ENCODE data around the gene SLC34A1. TPM values are rescaled to one million over a fixed set of nuclear protein-coding genes. Genes with fewer than 3 reads are reported as not detected.

Gene SLC34A1
- total and polyA plus RNA-seq, 2 donors from 2014 or later: 0.91 to 211 TPM

- peak overlapping the region; percentile 98 for H3K27ac ChIP-seq (ENCODE audit: low read depth in 2 of 2, low read length in 2 of 2)
- H3K9me3 ChIP-seq (ENCODE audit: control insufficient read depth in 2 of 3, insufficient read depth in 1 of 3, low read length in 3 of 3): no peaks in the 10 kb centered on the region
- H3K4me3 ChIP-seq (ENCODE audit: low read length in 3 of 3): peak overlapping the region; percentile 69 to 75 (median 71)
- no peaks in the 10 kb centered on the region for H3K27me3 ChIP-seq (ENCODE audit: control insufficient read depth, insufficient read depth, low read length)
- FAIRE-seq: no peak
- H3K36me3 ChIP-seq (ENCODE audit: control insufficient read depth in 2 of 3, insufficient read depth in 3 of 3, low read length in 3 of 3): peaks cover 0 to 2% (median 0%) of the 10 kb centered on the region in 3 donors
- H3K9ac ChIP-seq (ENCODE audit: low read length in 3 of 3): peak overlapping the region; percentile 40 to 61 (median 44)
- intact Hi-C loops (cut with DNase I): no loop called here
- no peak for DNase-seq
- H3K4me1 ChIP-seq (ENCODE audit: control insufficient read depth in 2 of 3, insufficient read depth in 2 of 3, low read depth in 1 of 3, low read length in 3 of 3): peaks cover 3 to 17% (median 16%) of the 10 kb centered on the region in 3 donors
- TF ChIP-seq, protein P1, sequence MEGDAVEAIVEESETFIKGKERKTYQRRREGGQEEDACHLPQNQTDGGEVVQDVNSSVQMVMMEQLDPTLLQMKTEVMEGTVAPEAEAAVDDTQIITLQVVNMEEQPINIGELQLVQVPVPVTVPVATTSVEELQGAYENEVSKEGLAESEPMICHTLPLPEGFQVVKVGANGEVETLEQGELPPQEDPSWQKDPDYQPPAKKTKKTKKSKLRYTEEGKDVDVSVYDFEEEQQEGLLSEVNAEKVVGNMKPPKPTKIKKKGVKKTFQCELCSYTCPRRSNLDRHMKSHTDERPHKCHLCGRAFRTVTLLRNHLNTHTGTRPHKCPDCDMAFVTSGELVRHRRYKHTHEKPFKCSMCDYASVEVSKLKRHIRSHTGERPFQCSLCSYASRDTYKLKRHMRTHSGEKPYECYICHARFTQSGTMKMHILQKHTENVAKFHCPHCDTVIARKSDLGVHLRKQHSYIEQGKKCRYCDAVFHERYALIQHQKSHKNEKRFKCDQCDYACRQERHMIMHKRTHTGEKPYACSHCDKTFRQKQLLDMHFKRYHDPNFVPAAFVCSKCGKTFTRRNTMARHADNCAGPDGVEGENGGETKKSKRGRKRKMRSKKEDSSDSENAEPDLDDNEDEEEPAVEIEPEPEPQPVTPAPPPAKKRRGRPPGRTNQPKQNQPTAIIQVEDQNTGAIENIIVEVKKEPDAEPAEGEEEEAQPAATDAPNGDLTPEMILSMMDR (IDR thresholded peaks at IDR 0.05; ENCODE audit: borderline replicate concordance, extremely low read depth, insufficient read depth): no peak
These were observed 41.1 kb downstream of the SLC34A1 start for GRCh38 chr5:177425196-177425800.

DNA sequence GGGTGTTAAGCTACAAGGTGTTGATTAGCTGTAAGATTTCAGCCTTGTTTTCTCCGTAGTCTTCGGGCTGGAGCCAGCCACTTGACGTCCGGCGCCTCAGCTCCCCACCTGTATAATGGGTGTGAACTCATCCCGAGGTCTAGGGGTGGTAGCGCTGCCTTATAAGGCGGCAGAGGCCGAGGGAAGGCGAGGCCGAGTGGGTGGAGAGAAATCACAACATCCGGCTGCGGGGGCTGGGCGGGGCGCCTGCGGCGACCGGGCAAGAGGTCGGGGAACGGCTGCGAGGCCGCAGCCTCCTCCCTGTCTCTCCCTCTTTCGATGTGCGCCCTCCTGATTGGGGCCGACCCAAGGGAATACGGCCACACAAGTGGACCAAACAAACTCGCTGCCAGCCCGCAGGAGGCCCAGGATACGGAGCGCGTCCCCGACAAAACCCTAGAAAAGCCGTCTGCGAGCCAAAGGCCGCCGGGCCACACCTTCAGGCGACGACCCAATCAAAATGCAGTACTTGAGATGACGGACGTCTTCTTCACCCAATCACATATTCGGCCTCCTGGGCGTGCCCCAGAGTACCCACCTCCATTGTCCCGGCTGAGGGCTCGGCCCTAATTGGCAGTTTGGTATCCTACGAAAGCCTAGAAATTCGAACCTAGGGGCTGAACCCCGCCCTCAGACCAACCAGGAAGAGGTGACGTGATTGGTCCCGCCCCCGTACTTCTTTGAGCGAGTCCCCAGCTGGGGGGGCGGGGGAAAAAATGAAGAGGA, 41.7 kb downstream of the SLC34A1 start:
- no peaks in the 10 kb centered on the region for H3K9me3 ChIP-seq (ENCODE audit: control insufficient read depth in 2 of 3, insufficient read depth in 1 of 3, low read length in 3 of 3)
- H3K4me3 ChIP-seq (ENCODE audit: low read length in 3 of 3): peak overlapping the region; percentile 69 to 75 (median 71)
- FAIRE-seq (peak; percentile 98), DNase-seq (peak; percentile 100)
- peaks cover 3 to 17% (median 16%) of the 10 kb centered on the region in 3 donors for H3K4me1 ChIP-seq (ENCODE audit: control insufficient read depth in 2 of 3, insufficient read depth in 2 of 3, low read depth in 1 of 3, low read length in 3 of 3)
- intact Hi-C loops (cut with DNase I): no loop called here
- TF ChIP-seq, protein P1 (IDR thresholded peaks at IDR 0.05; ENCODE audit: borderline replicate concordance, extremely low read depth, insufficient read depth): no peak
- no peaks in the 10 kb centered on the region for H3K27me3 ChIP-seq (ENCODE audit: control insufficient read depth, insufficient read depth, low read length)
- peaks cover 0 to 2% (median 0%) of the 10 kb centered on the region in 3 donors for H3K36me3 ChIP-seq (ENCODE audit: control insufficient read depth in 2 of 3, insufficient read depth in 3 of 3, low read length in 3 of 3)
- H3K9ac ChIP-seq (ENCODE audit: low read length in 3 of 3): peak overlapping the region; percentile 44 to 62 (median 61)
- peak overlapping the region; percentile 98 for H3K27ac ChIP-seq (ENCODE audit: low read depth in 2 of 2, low read length in 2 of 2)

- no peak for FAIRE-seq
- peak within 1 kb of the TSS; percentile 71 to 80 (median 75) for H3K4me3 ChIP-seq (ENCODE audit: low read length in 3 of 3)
- no peaks in the 10 kb centered on the region for H3K9me3 ChIP-seq (ENCODE audit: control insufficient read depth in 2 of 3, insufficient read depth in 1 of 3, low read length in 3 of 3)
- H3K27me3 ChIP-seq (ENCODE audit: control insufficient read depth, insufficient read depth, low read length): no peaks in the 10 kb centered on the region
- H3K36me3 ChIP-seq (ENCODE audit: control insufficient read depth in 2 of 3, insufficient read depth in 3 of 3, low read length in 3 of 3): peaks cover 0 to 2% (median 0%) of the 10 kb centered on the region in 3 donors
- H3K4me1 ChIP-seq (ENCODE audit: control insufficient read depth in 2 of 3, insufficient read depth in 2 of 3, low read depth in 1 of 3, low read length in 3 of 3): peaks cover 3 to 17% (median 16%) of the 10 kb centered on the region in 3 donors
- H3K9ac ChIP-seq (ENCODE audit: low read length in 3 of 3): peak within 1 kb of the TSS; percentile 50 to 93 (median 62)
- peak within 1 kb of the TSS; percentile 98 for H3K27ac ChIP-seq (ENCODE audit: low read depth in 2 of 2, low read length in 2 of 2)
- TF ChIP-seq, protein P1 (IDR thresholded peaks at IDR 0.05; ENCODE audit: borderline replicate concordance, extremely low read depth, insufficient read depth): no peak
- intact Hi-C loops (cut with DNase I): no loop called here
- DNase-seq: peak; percentile 50 to 91 (median 76)
These were observed 42.5 kb downstream of the SLC34A1 start, which contains the start of gene GRK6 for GRCh38 chr5:177426566-177427210. GRK6 (plus strand) TSS chr5:177426676; CDS start chr5:177426846, 170 bp downstream.

Data from kidney (tissue), 14 donors.